CD4-positive, alpha-beta T cell (primary cell): ENCODE data around the gene ARID3A. TPM values are rescaled to one million over a fixed set of nuclear protein-coding genes. Genes with fewer than 3 reads are reported as not detected.

Source experiments
- ATAC-seq: fragments of 200-7000 bp; cut with Tn5 transposase; one replicate; pipeline ENCODE4 v1.10.0; 2022; ENCODE audit warnings: mild to moderate bottlenecking; ENCODE audit not compliant: poor library complexity
- CTCF ChIA-PET: fragments of 350-600 bp; sonication (Branson Sonifier 250); formaldehyde crosslinking; loops from one replicate; lab custom pipeline; 2021; ENCODE audit warnings: antibody characterized with exemption, inconsistent platforms; lab: Charles Lee
- POLR2A ChIA-PET: fragments of 350-600 bp; sonication (Branson Sonifier 250); formaldehyde crosslinking; loops from one replicate; lab custom pipeline; 2021; ENCODE audit warnings: antibody characterized with exemption, inconsistent platforms; lab: Charles Lee
- DNase-seq, 14 experiments: peaks; one replicate each; pipeline ENCODE4 v3.0.0-alpha.2; 2013 to 2020; ENCODE audit warnings: mixed read lengths in 2 of 14
- H3K27ac ChIP-seq, 2 donors: one replicate each; pipeline versions ENCODE4 v1.5.1 to v1.7.0; 2013; ENCODE audit warnings: low read length in 2 of 2, low read depth in 1 of 2, mild to moderate bottlenecking in 1 of 2
- H3K27me3 ChIP-seq, 2 experiments: 1 replicate in 1 of 2; 2 replicates in 1 of 2; pipeline versions ENCODE4 v1.6.1 to v1.7.0; 2013; ENCODE audit warnings: low read length in 2 of 2, control low read depth in 1 of 2, mild to moderate bottlenecking in 1 of 2, moderate library complexity in 1 of 2; ENCODE audit not compliant: insufficient read depth in 2 of 2, control insufficient read depth in 1 of 2
- H3K36me3 ChIP-seq: one replicate; pipeline ENCODE4 v1.6.1; 2013; ENCODE audit warnings: low read length, control low read depth; ENCODE audit not compliant: insufficient read depth
- H3K4me1 ChIP-seq: one replicate; pipeline ENCODE4 v1.6.1; 2013; ENCODE audit warnings: low read length, control low read depth; ENCODE audit not compliant: insufficient read depth
- H3K4me3 ChIP-seq: one replicate; pipeline ENCODE4 v1.5.1; 2013; ENCODE audit warnings: mild to moderate bottlenecking, low read length, moderate library complexity
- H3K9me3 ChIP-seq, 2 experiments: 1 replicate in 1 of 2; 2 replicates in 1 of 2; pipeline versions ENCODE4 v1.6.1 to v1.7.0; 2013; ENCODE audit warnings: low read length in 2 of 2, mild to moderate bottlenecking in 2 of 2, control low read depth in 1 of 2, moderate library complexity in 1 of 2; ENCODE audit not compliant: control insufficient read depth in 1 of 2, insufficient read depth in 1 of 2
- H3K27ac Mint-ChIP-seq: one replicate; pipeline ENCODE4 v1.8.0; 2020; ENCODE audit warnings: mixed read lengths
- H3K27me3 Mint-ChIP-seq: one replicate; pipeline ENCODE4 v1.8.0; 2021; ENCODE audit warnings: mixed read lengths
- H3K36me3 Mint-ChIP-seq: one replicate; pipeline ENCODE4 v1.8.0; 2021; ENCODE audit warnings: low read depth, mixed read lengths
- H3K4me1 Mint-ChIP-seq: one replicate; pipeline ENCODE4 v1.8.0; 2021; ENCODE audit warnings: low read depth, mixed read lengths
- H3K4me3 Mint-ChIP-seq: one replicate; pipeline ENCODE4 v1.8.0; 2020; ENCODE audit warnings: mild to moderate bottlenecking, mixed read lengths
- H3K9me3 Mint-ChIP-seq: one replicate; pipeline ENCODE4 v1.8.0; 2020; ENCODE audit warnings: mixed read lengths
- intact Hi-C, 2 experiments: fragments of 100-400 bp; cut with DNase I in 1 of 2; cut with micrococcal nuclease in 1 of 2; formaldehyde crosslinking; loops; one replicate each; pipeline versions ENCODE4 v1.15.1 to v1.9.0; 2023 to 2025; cut with DNase I, micrococcal nuclease
- total RNA-seq, 174 experiments: library from RNA in 2 of 174; stranded (reverse) in 2 of 174; gene quantifications; one replicate each; pipeline ENCODE4 v1.2.3 and lab custom pipeline; 2021 to 2026
- TF ChIP-seq, protein P1 (sequence below): fragments of 200-600 bp; IDR thresholded peaks from one replicate; pipeline ENCODE4 v1.8.0; 2022; ENCODE audit warnings: antibody characterized with exemption, mild to moderate bottlenecking

The ARID3A gene
- total RNA-seq, 2 experiments from 2014 or later = 3.7 to 4.1 TPM

DNA sequence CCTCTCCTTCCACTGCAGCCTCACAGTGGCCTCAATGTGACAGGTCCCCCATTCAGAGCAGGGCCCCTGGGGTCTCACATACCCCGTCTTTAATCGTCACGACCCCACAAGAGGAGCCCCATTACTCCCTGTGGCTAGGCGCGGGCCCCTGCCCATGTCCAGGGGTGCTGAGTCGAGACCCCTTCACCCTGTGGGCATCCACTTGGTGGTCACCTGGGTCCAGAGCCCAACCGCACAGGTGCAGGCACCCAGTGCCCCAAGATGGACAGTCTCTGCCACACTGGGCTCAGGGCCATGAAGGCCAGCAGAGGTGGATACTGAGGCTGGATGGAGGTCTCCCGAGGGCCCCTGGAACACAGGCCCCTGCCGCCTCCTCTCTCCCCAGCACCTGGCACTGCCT, 92.1 kb downstream of the ARID3A start:
- H3K27ac Mint-ChIP-seq = peak overlapping the region; percentile 74
- no peaks in the 10 kb centered on the region for H3K9me3 Mint-ChIP-seq
- H3K27ac ChIP-seq = peak overlapping the region in 1 of 2 donors; percentile 4
- CTCF ChIA-PET = no interaction called here
- H3K4me1 ChIP-seq = peaks cover 76% of the 10 kb centered on the region
- H3K4me1 Mint-ChIP-seq = peaks cover 33% of the 10 kb centered on the region
- H3K27me3 ChIP-seq = no peaks in the 10 kb centered on the region
- H3K36me3 ChIP-seq = peaks cover 26% of the 10 kb centered on the region
- no peaks in the 10 kb centered on the region for H3K9me3 ChIP-seq
- POLR2A ChIA-PET = no interaction called here
- TF ChIP-seq, protein P1, sequence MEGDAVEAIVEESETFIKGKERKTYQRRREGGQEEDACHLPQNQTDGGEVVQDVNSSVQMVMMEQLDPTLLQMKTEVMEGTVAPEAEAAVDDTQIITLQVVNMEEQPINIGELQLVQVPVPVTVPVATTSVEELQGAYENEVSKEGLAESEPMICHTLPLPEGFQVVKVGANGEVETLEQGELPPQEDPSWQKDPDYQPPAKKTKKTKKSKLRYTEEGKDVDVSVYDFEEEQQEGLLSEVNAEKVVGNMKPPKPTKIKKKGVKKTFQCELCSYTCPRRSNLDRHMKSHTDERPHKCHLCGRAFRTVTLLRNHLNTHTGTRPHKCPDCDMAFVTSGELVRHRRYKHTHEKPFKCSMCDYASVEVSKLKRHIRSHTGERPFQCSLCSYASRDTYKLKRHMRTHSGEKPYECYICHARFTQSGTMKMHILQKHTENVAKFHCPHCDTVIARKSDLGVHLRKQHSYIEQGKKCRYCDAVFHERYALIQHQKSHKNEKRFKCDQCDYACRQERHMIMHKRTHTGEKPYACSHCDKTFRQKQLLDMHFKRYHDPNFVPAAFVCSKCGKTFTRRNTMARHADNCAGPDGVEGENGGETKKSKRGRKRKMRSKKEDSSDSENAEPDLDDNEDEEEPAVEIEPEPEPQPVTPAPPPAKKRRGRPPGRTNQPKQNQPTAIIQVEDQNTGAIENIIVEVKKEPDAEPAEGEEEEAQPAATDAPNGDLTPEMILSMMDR = no peak
- intact Hi-C loops = no loop called here
- ATAC-seq = no peak
- DNase-seq = no peak
- peak overlapping the region; percentile 98 for H3K4me3 Mint-ChIP-seq
- H3K4me3 ChIP-seq = no peak overlapping the region
- H3K27me3 Mint-ChIP-seq = peaks cover 7% of the 10 kb centered on the region
- peaks cover 30% of the 10 kb centered on the region for H3K36me3 Mint-ChIP-seq

DNA sequence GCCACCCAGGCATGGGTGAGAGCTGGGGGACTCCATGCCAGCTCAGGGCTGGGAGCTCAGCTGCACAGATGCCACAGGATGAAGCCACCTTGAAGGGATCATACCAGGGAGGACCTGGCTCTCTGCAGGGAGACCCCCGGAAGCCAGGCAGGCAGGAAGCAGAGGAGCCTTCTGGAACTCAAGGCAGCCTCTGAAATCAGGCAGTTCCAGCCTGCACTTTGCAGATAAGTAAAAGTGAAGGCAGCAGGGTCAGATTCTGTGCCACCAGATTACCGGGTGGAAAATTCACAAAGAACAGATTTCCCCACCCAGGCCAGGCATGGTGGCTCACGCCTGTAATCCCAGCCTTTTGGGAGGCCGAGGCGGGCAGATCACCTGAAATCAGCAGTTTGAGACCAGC, 92.6 kb downstream of the ARID3A start:
- peaks cover 29% of the 10 kb centered on the region for H3K36me3 Mint-ChIP-seq

GRCh38 chr19:1018932-1019615, 93.2 kb downstream of the ARID3A start:
- Histone ChIP-seq H3K9me3 (no peaks in the 10 kb centered on the region), H3K27ac (no peak overlapping the region), H3K36me3 (peaks cover 15% of the 10 kb centered on the region), H3K4me1 (peaks cover 74% of the 10 kb centered on the region), H3K27me3 (no peaks in the 10 kb centered on the region), H3K4me3 (peak overlapping the region; percentile 94)
- peak overlapping the region; percentile 98 for H3K4me3 Mint-ChIP-seq
- DNase-seq = no peak
- peak overlapping the region; percentile 74 for H3K27ac Mint-ChIP-seq
- TF ChIP-seq, protein P1 = no peak
- peaks cover 23% of the 10 kb centered on the region for H3K36me3 Mint-ChIP-seq
- H3K27me3 Mint-ChIP-seq = peaks cover 7% of the 10 kb centered on the region
- H3K9me3 Mint-ChIP-seq = no peaks in the 10 kb centered on the region
- POLR2A ChIA-PET = interaction anchor here (0.7 to 4.7 kb wide), 11 partner anchors 10 to 174 kb away, joined by 3 to 40 read pairs (median 5); partner anchors contain the start of genes ABCA7, ARHGAP45 and WDR18
- intact Hi-C loops = no loop called here
- H3K4me1 Mint-ChIP-seq = peaks cover 33% of the 10 kb centered on the region
- CTCF ChIA-PET = interaction anchor here (0.8 to 1.2 kb wide), 2 partner anchors 46 to 225 kb away, joined by 3 to 4 read pairs; no protein-coding TSS in a partner anchor
- ATAC-seq = no peak

More for the DNA sequence above, 92.6 kb downstream of the ARID3A start:
- peak overlapping the region; percentile 98 for H3K4me3 Mint-ChIP-seq
- no peaks in the 10 kb centered on the region for H3K27me3 ChIP-seq
- H3K9me3 ChIP-seq = no peaks in the 10 kb centered on the region
- H3K4me1 ChIP-seq = peaks cover 74% of the 10 kb centered on the region
- H3K27ac ChIP-seq = peak overlapping the region in 1 of 2 donors; percentile 4
- H3K4me1 Mint-ChIP-seq = peaks cover 33% of the 10 kb centered on the region
- H3K27ac Mint-ChIP-seq = peak overlapping the region; percentile 74
- POLR2A ChIA-PET = interaction anchor here (0.7 to 4.7 kb wide), 4 partner anchors 22 to 174 kb away, joined by 3 to 40 read pairs (median 4); partner anchors contain the start of genes ABCA7 and ARHGAP45
- CTCF ChIA-PET = interaction anchor here (0.8 kb wide), 1 partner anchor 46 kb away, joined by 4 read pairs; no protein-coding TSS in a partner anchor
- TF ChIP-seq, protein P1 = no peak
- H3K9me3 Mint-ChIP-seq = no peaks in the 10 kb centered on the region
- ATAC-seq = no peak
- peaks cover 7% of the 10 kb centered on the region for H3K27me3 Mint-ChIP-seq
- intact Hi-C loops = no loop called here
- no peak overlapping the region for H3K4me3 ChIP-seq
- DNase-seq = no peak
- peaks cover 21% of the 10 kb centered on the region for H3K36me3 ChIP-seq
